GM12873 (cell line): Measurements from ENCODE around the gene SHISAL1.

Source experiments
- TF ChIP-seq, protein P1 (sequence below): IDR thresholded peaks from 2 replicates; pipeline ENCODE4 v1.5.1; 2012; ENCODE audit warnings: low read depth, mild to moderate bottlenecking, moderate library complexity, low read length, control low read depth; ENCODE audit not compliant: insufficient read depth; ENCODE audit errors: missing control alignments

Gene SHISAL1

DNA sequence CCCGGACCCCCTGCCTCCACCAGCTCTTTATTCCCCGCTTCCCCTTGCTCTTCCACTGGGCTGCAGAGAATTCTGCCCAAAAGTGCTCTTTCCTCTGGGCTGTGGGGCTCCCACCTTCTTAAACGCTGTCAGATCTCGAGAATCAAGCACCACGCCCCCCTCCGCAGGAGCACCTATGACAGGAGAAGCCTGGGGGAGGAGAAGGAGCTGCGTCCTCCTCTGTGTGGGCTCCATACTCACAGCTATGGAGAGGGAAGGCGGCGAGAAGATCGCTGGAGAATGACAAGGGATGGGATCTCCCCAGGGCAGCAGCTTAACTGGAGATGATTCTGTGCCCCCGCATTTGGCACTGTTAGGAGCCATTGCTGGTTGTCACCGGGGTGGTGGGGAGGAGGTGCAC, 19.7 kb downstream of the SHISAL1 start:
- TF ChIP-seq, protein P1, sequence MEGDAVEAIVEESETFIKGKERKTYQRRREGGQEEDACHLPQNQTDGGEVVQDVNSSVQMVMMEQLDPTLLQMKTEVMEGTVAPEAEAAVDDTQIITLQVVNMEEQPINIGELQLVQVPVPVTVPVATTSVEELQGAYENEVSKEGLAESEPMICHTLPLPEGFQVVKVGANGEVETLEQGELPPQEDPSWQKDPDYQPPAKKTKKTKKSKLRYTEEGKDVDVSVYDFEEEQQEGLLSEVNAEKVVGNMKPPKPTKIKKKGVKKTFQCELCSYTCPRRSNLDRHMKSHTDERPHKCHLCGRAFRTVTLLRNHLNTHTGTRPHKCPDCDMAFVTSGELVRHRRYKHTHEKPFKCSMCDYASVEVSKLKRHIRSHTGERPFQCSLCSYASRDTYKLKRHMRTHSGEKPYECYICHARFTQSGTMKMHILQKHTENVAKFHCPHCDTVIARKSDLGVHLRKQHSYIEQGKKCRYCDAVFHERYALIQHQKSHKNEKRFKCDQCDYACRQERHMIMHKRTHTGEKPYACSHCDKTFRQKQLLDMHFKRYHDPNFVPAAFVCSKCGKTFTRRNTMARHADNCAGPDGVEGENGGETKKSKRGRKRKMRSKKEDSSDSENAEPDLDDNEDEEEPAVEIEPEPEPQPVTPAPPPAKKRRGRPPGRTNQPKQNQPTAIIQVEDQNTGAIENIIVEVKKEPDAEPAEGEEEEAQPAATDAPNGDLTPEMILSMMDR, result no peak

DNA sequence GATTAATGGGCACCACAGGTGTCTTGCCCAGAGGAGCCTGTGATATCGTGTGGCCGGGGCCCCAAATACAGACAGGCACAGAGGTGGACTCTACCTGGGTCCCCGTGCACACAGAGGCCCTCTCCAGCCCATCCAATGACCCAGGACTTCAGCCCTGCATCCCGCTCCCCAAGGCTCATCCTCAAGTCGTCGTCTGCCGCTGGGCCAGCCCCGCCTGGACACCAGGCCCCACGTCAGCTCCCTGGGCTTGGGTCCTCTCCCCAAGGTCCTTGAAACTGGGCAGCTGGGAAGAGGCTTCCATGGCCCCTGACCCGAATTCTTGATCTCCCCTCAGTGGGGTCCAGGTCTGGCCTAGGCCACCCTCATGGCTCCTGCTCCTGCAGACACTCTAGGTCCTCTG, 20.2 kb downstream of the SHISAL1 start:
- TF ChIP-seq, protein P1, result no peak

- TF ChIP-seq, protein P1, result no peak
Measured at GRCh38 chr22:44291674-44292360, 20.9 kb downstream of the SHISAL1 start.

GRCh38 chr22:44291265-44291664, 21.5 kb downstream of the SHISAL1 start:
- TF ChIP-seq, protein P1, result no peak

GRCh38 chr22:44289414-44290171, 23.2 kb downstream of the SHISAL1 start:
- TF ChIP-seq, protein P1, result no peak

GRCh38 chr22:44288913-44289312, 23.8 kb downstream of the SHISAL1 start:
- TF ChIP-seq, protein P1, result no peak

- TF ChIP-seq, protein P1, result no peak
Measured at GRCh38 chr22:44287741-44288140, 25.0 kb downstream of the SHISAL1 start.
